Right lobe of liver (tissue), 6 donors: Measurements from ENCODE around the gene HMOX2. TPM values are rescaled to one million over a fixed set of nuclear protein-coding genes. Genes with fewer than 3 reads are reported as not detected.
A peak's percentile ranks its signal among the peaks of the same experiment; 100 is the strongest.

Source experiments
- ATAC-seq, 4 donors: fragments of 200-7000 bp; cut with Tn5 transposase; one replicate each; pipeline ENCODE4 v1.9.1; 2020; ENCODE audit warnings: mild to moderate bottlenecking in 4 of 4, moderate library complexity in 4 of 4
- DNase-seq, 3 donors: peaks; one replicate each; pipeline ENCODE4 v3.0.0-alpha.2; 2020
- H3K27ac ChIP-seq, 3 donors: fragments of 200-600 bp; one replicate each; pipeline ENCODE4 v1.8.0; 2022
- H3K27me3 ChIP-seq, 2 donors: fragments of 200-600 bp; one replicate each; pipeline ENCODE4 v1.8.0; 2022
- H3K36me3 ChIP-seq, 4 donors: fragments of 200-600 bp; sonication (generic) in 1 of 4; one replicate each; pipeline versions ENCODE4 v1.5.1 to v1.8.0; 2017 to 2022; ENCODE audit warnings: control low read depth in 1 of 4
- H3K4me1 ChIP-seq, 4 donors: fragments of 200-600 bp; sonication (generic) in 1 of 4; one replicate each; pipeline versions ENCODE4 v1.5.1 to v1.8.0; 2017 to 2022; ENCODE audit warnings: control low read depth in 1 of 4
- H3K4me3 ChIP-seq, 3 donors: fragments of 200-600 bp; one replicate each; pipeline ENCODE4 v1.8.0; 2022
- H3K9me3 ChIP-seq, 4 donors: fragments of 200-600 bp; sonication (generic) in 1 of 4; one replicate each; pipeline versions ENCODE4 v1.5.1 to v1.8.0; 2017 to 2022; ENCODE audit warnings: control low read depth in 1 of 4
- CTCF ChIP-seq, 4 donors: fragments of 200-600 bp in 3 of 4; fragments of 450-650 bp in 1 of 4; IDR thresholded peaks; one replicate each; pipeline versions ENCODE4 v1.5.1 to v1.8.0; 2016 to 2022; ENCODE audit warnings: antibody characterized with exemption in 4 of 4, mild to moderate bottlenecking in 2 of 4
- POLR2A ChIP-seq: fragments of 450-650 bp; IDR thresholded peaks from one replicate; pipeline ENCODE4 v1.6.1; 2017; ENCODE audit warnings: antibody characterized with exemption, mild to moderate bottlenecking
- WGBS: methylation state at CpG from one replicate; pipeline ENCODE4 v1.1.6; 2018; ENCODE audit warnings: low coverage, low lambda C conversion rate; ENCODE audit not compliant: insufficient coverage; ENCODE audit errors: missing lambda C conversion rate; 5-methylcytosine and 5-hydroxymethylcytosine counted together
- intact Hi-C, 2 donors: fragments of 100-400 bp; cut with DNase I; formaldehyde crosslinking; loops; one replicate each; pipeline versions ENCODE4 v1.11.2 to v1.14.1; 2022
- total RNA-seq, 6 experiments: library from RNA; depleted of rRNA in 2 of 6; stranded (reverse); fragments of >200 nt in 2 of 6; fragmentation: NEBNext Ultra II Directional in 3 of 6; extraction: Animal tissue kit (Norgen Biotek cat#: 25700) in 3 of 6; gene quantifications; one replicate each; pipeline versions ENCODE4 v1.1.0 to v1.2.4, GENCODE V29; 2016 to 2023
- donor health status: DM: no; HTN: yes; CAD: no.
- donor health status: DM: no; HTN: no; CAD: no.
- donor health status: DM: no; HTN: no; CAD: no.
- donor health status: DM: no; HTN: yes; CAD: no.
- donor health status: DM: no; HTN: yes; CAD: no.

HMOX2 gene
- total RNA-seq, 6 experiments from 2014 or later, result 39.7 to 74.7 (median 55.4) TPM

GRCh38 chr16:4465977-4466779 is 10.0 kb upstream of the HMOX2 start:
- no peaks in the 10 kb centered on the region for H3K27me3 ChIP-seq
- peak; percentile 40 to 58 (median 46) for ATAC-seq
- H3K4me3 ChIP-seq, result no peak overlapping the region
- no peaks in the 10 kb centered on the region for H3K4me1 ChIP-seq
- TF ChIP-seq CTCF (IDR thresholded peaks at IDR 0.05), result no peak
- peak; percentile 19 for TF ChIP-seq POLR2A
- DNase-seq, result peak in 1 of 3 donors; percentile 60
- WGBS, result 79% methylated on average over 19 of the region's 32 CpGs
- H3K36me3 ChIP-seq, result peaks cover 0 to 44% (median 11%) of the 10 kb centered on the region in 4 donors
- intact Hi-C loops, result no loop called here
- no peaks in the 10 kb centered on the region for H3K9me3 ChIP-seq
- H3K27ac ChIP-seq, result peak overlapping the region; percentile 15 to 37 (median 33)

GRCh38 chr16:4467916-4468315 is 8.3 kb upstream of the HMOX2 start:
- Histone ChIP-seq H3K36me3 (peaks cover 0 to 41% (median 11%) of the 10 kb centered on the region in 4 donors), H3K27me3 (no peaks in the 10 kb centered on the region), H3K27ac (no peak overlapping the region), H3K4me1 (peaks cover 0 to 1% (median 0%) of the 10 kb centered on the region in 4 donors), H3K4me3 (no peak overlapping the region), H3K9me3 (no peaks in the 10 kb centered on the region)
- ATAC-seq, result no peak
- no peak for TF ChIP-seq CTCF (IDR thresholded peaks at IDR 0.05)
- TF ChIP-seq POLR2A, result no peak
- WGBS, result 94% methylated on average over 16 of the region's 16 CpGs
- intact Hi-C loops, result no loop called here
- no peak for DNase-seq

- intact Hi-C loops, result no loop called here
- DNase-seq (no peak), ATAC-seq (no peak)
- Histone ChIP-seq H3K36me3 (peaks cover 0 to 31% (median 10%) of the 10 kb centered on the region in 4 donors), H3K9me3 (no peaks in the 10 kb centered on the region), H3K4me3 (no peak overlapping the region), H3K4me1 (peaks cover 0 to 10% (median 3%) of the 10 kb centered on the region in 4 donors), H3K27ac (no peak overlapping the region), H3K27me3 (no peaks in the 10 kb centered on the region)
- TF ChIP-seq CTCF (IDR thresholded peaks at IDR 0.05) (no peak), POLR2A (no peak)
- 69% methylated on average over 4 of the region's 10 CpGs for WGBS
These were observed 7.2 kb upstream of the HMOX2 start for GRCh38 chr16:4468972-4469371.

- H3K27me3 ChIP-seq, result no peaks in the 10 kb centered on the region
- H3K36me3 ChIP-seq, result peaks cover 0 to 10% (median 5%) of the 10 kb centered on the region in 4 donors
- 100% methylated on average over 5 of the region's 5 CpGs for WGBS
- no peak overlapping the region for H3K27ac ChIP-seq
- DNase-seq (no peak), ATAC-seq (no peak)
- intact Hi-C loops, result no loop called here
- no peaks in the 10 kb centered on the region for H3K9me3 ChIP-seq
- H3K4me3 ChIP-seq, result no peak overlapping the region
- TF ChIP-seq CTCF (IDR thresholded peaks at IDR 0.05) (no peak), POLR2A (no peak)
- peaks cover 0 to 21% (median 7%) of the 10 kb centered on the region in 4 donors for H3K4me1 ChIP-seq
These were observed 4.3 kb upstream of the HMOX2 start for GRCh38 chr16:4471869-4472268.
